Measurements from ENCODE around the gene SH3PXD2B. TPM values are rescaled to one million over a fixed set of nuclear protein-coding genes. Genes with fewer than 3 reads are reported as not detected.

SH3PXD2B gene
- total RNA-seq, 2 experiments from 2014 or later, result 0.60 to 0.95 TPM

DNA sequence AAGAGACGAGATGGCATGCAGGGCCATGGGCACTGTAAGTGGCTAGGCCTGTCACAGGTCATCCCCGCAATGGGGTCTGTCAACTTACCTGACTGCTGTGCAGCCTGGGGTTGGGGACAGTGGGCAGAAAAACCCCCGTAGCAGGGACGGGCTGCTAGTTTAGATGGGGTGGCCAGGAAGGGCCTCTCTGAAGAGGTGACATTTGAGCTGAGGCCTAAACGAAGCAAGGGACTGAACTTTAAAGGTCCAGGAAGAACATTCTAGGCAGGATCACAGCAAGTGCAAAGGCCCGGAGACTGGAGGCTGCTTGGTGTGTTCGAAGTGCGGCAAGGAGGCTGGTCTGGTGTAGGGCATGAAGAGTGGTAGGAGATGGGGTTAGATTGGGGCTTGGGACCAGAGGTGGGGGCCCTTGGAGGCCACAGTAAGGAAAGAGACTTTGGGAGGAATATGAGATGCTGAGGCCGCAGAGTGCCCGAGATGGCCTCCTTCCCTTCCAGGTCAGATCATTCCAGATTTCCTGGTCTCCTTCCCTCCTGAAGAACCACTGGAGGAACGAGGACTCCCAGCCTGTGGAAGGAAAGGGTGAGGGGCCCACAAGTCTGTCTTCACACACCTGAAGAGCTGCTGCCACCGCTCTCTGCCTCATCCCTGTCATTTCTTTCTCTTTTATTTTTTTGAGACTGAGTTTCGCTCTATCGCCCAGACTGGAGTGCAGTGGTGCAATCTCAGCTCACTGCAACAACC, 37.9 kb upstream of the SH3PXD2B start:
- no peak for DNase-seq
- Histone ChIP-seq H3K36me3 (ENCODE audit: insufficient read depth, low read length) (no peaks in the 10 kb centered on the region), H3K27ac (ENCODE audit: low read depth in 1 of 2, low read length in 2 of 2) (no peak overlapping the region), H3K4me1 (ENCODE audit: insufficient read depth, low read length) (no peaks in the 10 kb centered on the region), H3K9me3 (ENCODE audit: control insufficient read depth in 1 of 2, insufficient read depth in 1 of 2, low read length in 2 of 2) (no peaks in the 10 kb centered on the region), H3K27me3 (ENCODE audit: control insufficient read depth in 1 of 2, insufficient read depth in 2 of 2, low read length in 2 of 2) (no peaks in the 10 kb centered on the region), H3K4me3 (ENCODE audit: low read length) (no peak overlapping the region)
- ChIA-PET POLR2A (no interaction called here), CTCF (no interaction called here)
- Mint-ChIP-seq H3K36me3 (ENCODE audit: low read depth) (no peaks in the 10 kb centered on the region), H3K4me3 (no peak overlapping the region), H3K9me3 (no peaks in the 10 kb centered on the region), H3K27me3 (peaks cover 19% of the 10 kb centered on the region), H3K4me1 (ENCODE audit: low read depth) (no peaks in the 10 kb centered on the region), H3K27ac (no peak overlapping the region)
- intact Hi-C loops (cut with DNase I, micrococcal nuclease), result no loop called here
- TF ChIP-seq, protein P1, sequence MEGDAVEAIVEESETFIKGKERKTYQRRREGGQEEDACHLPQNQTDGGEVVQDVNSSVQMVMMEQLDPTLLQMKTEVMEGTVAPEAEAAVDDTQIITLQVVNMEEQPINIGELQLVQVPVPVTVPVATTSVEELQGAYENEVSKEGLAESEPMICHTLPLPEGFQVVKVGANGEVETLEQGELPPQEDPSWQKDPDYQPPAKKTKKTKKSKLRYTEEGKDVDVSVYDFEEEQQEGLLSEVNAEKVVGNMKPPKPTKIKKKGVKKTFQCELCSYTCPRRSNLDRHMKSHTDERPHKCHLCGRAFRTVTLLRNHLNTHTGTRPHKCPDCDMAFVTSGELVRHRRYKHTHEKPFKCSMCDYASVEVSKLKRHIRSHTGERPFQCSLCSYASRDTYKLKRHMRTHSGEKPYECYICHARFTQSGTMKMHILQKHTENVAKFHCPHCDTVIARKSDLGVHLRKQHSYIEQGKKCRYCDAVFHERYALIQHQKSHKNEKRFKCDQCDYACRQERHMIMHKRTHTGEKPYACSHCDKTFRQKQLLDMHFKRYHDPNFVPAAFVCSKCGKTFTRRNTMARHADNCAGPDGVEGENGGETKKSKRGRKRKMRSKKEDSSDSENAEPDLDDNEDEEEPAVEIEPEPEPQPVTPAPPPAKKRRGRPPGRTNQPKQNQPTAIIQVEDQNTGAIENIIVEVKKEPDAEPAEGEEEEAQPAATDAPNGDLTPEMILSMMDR (IDR thresholded peaks at IDR 0.05), result no peak
- ATAC-seq (ENCODE audit: poor library complexity), result no peak

DNA sequence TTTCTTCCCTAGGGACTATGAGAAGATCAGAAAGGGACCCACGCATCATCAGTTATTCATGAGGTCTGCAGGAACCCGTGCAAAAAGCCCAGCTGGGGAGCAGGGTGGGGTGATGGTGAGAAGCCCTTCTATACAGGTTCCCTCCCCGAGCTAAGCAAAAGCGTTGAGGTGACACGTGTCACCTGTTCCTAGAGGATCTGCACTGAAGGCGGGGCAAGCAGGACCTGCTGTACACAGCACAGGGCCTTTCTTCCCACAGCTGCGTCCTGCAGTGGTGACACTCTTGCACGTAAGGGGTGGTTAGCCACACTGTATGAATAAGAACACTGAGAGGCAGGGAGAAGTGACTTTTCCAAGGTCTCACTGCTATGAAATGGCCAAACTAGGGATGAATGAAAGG, 37.2 kb upstream of the SH3PXD2B start:
- Mint-ChIP-seq H3K4me1 (ENCODE audit: low read depth) (no peaks in the 10 kb centered on the region), H3K27me3 (peaks cover 19% of the 10 kb centered on the region), H3K4me3 (no peak overlapping the region), H3K9me3 (no peaks in the 10 kb centered on the region), H3K36me3 (ENCODE audit: low read depth) (no peaks in the 10 kb centered on the region), H3K27ac (no peak overlapping the region)
- H3K27me3 ChIP-seq (ENCODE audit: control insufficient read depth in 1 of 2, insufficient read depth in 2 of 2, low read length in 2 of 2), result no peaks in the 10 kb centered on the region
- DNase-seq (no peak), ATAC-seq (ENCODE audit: poor library complexity) (no peak)
- no peaks in the 10 kb centered on the region for H3K9me3 ChIP-seq (ENCODE audit: control insufficient read depth in 1 of 2, insufficient read depth in 1 of 2, low read length in 2 of 2)
- intact Hi-C loops (cut with DNase I, micrococcal nuclease), result no loop called here
- CTCF ChIA-PET, result no interaction called here
- H3K4me3 ChIP-seq (ENCODE audit: low read length), result no peak overlapping the region
- H3K36me3 ChIP-seq (ENCODE audit: insufficient read depth, low read length), result no peaks in the 10 kb centered on the region
- H3K27ac ChIP-seq (ENCODE audit: low read depth in 1 of 2, low read length in 2 of 2), result no peak overlapping the region
- no peaks in the 10 kb centered on the region for H3K4me1 ChIP-seq (ENCODE audit: insufficient read depth, low read length)
- POLR2A ChIA-PET, result no interaction called here
- TF ChIP-seq, protein P1 (IDR thresholded peaks at IDR 0.05), result no peak

DNA sequence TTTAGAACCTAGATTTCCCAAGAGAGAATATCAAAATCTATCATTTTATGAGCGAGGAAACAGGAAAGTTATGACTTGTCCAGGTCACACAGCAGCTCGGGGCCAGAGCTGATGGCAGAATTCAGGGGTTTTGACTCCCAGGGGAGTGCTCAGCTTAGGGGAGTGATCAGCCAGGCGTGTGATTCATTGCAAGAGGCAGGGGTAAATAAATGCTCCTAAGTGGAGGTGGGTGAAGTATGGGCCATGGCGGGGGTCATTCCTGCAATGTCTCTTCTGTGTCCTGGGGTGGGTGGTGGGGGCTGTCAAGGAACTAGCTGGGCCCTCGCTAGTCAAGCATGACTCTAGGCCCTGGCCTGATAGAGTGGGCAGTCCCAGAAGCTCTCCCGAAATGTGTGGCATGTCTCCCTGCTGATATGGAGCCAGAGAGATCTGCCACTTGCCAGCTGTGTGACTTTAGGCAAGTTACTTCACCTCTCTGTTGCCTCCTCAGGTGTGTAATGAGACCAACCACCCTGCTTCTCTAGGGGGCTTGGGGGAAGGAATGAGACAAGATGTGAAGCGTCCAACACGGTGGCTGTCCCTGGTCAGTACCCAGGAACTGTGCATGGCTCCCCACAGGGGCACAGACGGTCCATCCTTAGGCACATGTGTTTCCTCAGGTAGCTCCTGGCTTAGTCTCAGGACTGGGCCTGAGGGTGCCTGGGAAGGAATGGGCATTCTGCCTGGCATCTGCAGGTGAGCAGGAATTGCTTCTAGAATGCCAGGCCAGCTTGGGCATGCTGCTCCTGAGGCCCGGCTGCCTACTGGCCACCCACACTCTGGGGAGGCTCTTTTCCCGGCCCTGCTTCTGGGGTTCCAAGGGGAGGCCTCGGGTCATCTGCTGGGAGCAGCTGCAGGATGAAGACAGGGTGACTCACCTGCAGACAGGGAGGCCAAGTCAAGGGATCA, 36.5 kb upstream of the SH3PXD2B start:
- TF ChIP-seq, protein P1 (IDR thresholded peaks at IDR 0.05), result no peak

More for the DNA sequence above, 36.5 kb upstream of the SH3PXD2B start:
- Histone ChIP-seq H3K4me3 (ENCODE audit: low read length) (no peak overlapping the region), H3K36me3 (ENCODE audit: insufficient read depth, low read length) (no peaks in the 10 kb centered on the region), H3K27me3 (ENCODE audit: control insufficient read depth in 1 of 2, insufficient read depth in 2 of 2, low read length in 2 of 2) (no peaks in the 10 kb centered on the region), H3K27ac (ENCODE audit: low read depth in 1 of 2, low read length in 2 of 2) (no peak overlapping the region), H3K4me1 (ENCODE audit: insufficient read depth, low read length) (no peaks in the 10 kb centered on the region), H3K9me3 (ENCODE audit: control insufficient read depth in 1 of 2, insufficient read depth in 1 of 2, low read length in 2 of 2) (no peaks in the 10 kb centered on the region)
- H3K9me3 Mint-ChIP-seq, result no peaks in the 10 kb centered on the region
- ChIA-PET CTCF (no interaction called here), POLR2A (no interaction called here)
- no peaks in the 10 kb centered on the region for H3K4me1 Mint-ChIP-seq (ENCODE audit: low read depth)
- ATAC-seq (ENCODE audit: poor library complexity) (no peak), DNase-seq (no peak)
- H3K27me3 Mint-ChIP-seq, result peaks cover 13% of the 10 kb centered on the region
- no peak overlapping the region for H3K27ac Mint-ChIP-seq
- H3K36me3 Mint-ChIP-seq (ENCODE audit: low read depth), result no peaks in the 10 kb centered on the region
- H3K4me3 Mint-ChIP-seq, result no peak overlapping the region
- intact Hi-C loops (cut with DNase I, micrococcal nuclease), result no loop called here

All from CD4-positive, alpha-beta T cell (primary cell).